NCI-H2196 (cell line): ENCODE results near the gene MED12L.

Experiments used
- DNase-seq: peaks from one replicate; lab custom pipeline; 2025; ENCODE audit not compliant: unreplicated experiment; lab: John Stamatoyannopoulos, UW

MED12L gene

DNA sequence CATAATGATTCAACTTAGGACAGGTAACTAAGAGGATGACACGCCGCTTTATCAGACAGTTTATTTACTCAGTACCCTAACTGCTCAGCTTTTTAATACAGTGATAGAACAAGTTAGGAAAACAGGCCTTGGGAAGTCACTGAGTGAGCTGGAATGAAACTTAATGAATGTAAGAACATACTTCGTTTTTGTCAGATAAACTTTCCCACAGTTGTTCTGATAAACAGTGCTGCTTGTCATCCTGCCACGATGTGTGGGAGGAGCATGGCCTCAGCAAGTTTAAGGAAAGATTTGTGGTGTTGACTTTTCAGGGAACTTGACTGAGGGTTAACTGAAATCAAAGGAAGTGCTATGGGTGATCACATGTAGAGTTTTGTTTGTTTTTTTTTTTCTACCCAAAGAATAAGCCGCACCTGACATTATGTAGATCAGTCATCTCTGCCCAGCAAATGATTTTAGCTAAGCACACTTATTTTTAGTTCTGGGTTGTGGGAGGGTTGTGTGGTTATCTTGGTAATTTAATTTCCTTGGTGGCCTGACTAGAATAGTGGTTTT lies 198.5 kb downstream of the MED12L start:
- DNase-seq, result no peak

DNA sequence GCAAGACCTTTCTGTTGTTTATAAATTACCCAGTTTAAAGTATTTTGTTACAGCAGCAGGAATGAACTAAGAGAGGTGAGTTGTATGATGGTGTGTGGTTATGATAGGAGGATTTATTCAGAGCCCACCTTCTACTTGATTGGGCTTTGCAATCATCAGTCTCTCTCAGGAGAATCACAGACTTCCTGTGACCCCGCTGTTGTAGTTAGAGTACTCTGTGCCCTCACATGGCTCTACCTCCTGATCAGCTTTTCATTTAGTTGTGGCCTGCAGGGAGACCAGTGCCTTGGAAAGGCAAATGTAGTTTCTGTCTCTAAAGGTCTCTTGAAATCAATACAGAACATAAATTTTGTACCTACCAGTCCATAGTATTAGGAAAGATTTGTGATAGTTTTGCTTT lies 200.5 kb downstream of the MED12L start:
- DNase-seq, result no peak

DNA sequence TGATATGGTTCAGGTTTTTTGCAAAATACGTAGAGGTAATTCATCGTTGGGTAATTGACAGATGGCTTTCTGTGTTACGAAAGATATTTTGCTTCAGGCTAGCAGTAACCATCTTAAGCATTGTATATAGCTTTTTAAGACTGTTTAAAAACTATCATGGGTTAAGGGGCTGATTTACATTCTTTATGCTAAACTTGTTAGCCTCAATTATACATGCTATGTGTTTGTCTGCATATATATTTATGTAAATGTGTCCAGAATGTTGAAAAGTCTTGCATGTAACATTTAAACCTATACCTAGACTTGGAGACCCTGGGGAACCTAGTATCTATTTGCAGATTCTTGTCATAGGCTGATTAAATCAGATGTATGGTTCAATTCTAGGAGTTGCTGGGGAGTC lies 204.0 kb downstream of the MED12L start:
- no peak for DNase-seq

DNA sequence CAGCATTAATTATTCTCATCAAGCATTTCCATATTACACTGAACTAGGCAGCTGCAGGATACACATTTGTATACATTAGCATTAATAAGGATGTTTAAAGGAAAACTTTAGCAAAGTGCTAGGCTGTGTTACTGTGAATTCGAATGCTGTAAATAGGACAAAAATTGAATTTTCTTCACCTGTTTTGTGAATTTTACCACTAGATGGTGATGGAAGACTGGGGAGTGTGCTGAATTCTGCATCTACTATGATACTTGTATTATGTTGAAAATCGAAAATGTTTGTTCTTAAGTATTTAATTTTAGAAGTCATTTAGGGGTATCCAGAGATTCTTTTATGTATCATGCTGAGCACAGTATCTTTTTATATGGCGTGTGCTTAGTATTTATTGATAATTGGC lies 205.2 kb downstream of the MED12L start:
- peak; percentile 31 for DNase-seq

DNA sequence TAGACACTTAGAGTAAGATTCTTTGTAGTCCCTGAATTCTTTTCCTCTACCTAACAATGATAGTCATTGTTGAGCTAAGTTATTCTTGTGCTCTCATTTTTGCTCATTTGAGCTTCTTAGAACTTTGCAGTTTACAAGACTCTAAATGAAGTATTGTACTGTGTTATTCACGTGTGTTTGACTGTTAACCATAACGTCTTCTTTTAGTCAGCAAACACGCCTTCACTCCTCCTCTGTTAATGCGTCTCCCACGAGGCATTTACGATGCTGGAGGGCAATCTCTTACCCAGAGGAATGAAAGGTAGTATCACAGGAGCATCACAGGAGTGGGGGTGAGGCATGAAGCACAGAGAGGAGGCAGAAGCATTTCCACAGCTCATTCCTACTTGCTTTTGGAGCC lies 207.7 kb downstream of the MED12L start:
- DNase-seq, result no peak

DNA sequence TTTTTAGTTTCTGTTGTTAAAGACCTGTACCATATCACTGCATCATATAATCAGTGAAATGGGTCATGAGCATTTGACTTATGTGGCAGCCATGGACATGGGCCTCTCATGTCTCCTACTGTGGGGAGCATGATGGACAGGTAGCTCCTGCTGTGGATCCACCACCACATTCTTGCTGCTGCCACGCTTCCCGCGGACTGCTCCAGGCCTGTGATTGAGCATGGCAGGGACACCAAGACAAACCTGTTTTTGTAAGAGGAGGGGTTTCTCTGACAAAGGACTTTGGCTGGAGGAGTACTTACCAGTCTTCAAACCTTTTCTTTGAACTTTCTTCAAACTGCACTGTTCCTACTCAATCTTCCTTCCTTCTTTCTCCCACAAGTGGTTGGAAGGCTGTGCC lies 210.8 kb downstream of the MED12L start:
- DNase-seq, result no peak

DNA sequence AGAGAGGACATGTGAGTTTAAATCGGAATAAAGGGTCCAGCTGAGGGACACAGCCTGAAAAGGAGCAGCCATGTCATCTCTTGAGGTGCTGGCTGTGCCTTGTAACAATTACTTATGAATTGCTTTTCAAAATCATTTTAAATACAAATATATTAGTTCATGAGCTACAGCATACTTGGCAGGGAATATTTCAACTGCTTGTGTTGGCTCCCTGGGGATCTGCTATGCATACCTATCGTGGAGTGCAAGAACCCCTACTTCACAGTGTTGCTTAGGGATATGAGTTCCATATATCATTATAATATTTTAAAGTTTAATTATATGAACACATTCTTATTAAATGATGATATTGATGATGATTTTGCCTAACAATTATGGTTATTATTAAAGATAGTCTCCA lies 212.0 kb downstream of the MED12L start:
- no peak for DNase-seq

DNA sequence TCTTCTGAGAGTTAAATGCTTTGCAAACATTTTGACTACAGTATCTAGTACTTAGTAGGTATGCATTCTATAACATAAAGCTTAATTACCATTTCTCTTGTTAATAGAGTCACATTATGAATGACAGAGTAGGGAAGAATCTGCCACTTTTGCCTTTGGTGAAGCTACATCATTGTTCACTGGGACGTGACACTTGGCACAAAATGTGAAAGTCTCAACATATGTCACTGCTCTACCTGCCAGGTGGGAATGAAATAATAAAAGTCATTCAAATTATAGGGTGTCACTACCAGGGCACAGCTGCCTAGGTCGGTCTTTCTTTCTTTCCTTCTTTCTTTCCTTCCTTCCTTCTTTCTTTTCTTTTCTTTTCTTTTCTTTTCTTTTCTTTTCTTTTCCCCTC lies 213.5 kb downstream of the MED12L start:
- no peak for DNase-seq

DNA sequence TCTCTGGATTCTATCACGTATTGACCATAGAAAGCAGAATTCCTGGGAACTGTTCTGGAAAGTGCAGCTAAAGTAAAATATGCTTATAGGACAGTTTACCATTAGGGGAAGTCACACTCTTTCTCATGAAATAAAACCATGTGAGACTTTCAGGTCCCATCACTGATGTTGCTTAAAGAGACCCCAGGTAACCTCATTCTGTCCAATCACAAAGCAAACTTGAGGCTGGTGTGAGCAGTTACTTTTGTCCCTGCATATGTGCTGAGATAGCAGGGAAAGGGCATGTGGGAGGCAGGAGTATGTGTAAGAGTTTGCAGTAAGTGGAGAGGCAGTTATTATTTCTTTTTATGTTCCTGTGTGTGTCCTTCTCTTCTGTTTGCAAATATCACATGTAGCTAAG lies 215.1 kb downstream of the MED12L start:
- no peak for DNase-seq

DNA sequence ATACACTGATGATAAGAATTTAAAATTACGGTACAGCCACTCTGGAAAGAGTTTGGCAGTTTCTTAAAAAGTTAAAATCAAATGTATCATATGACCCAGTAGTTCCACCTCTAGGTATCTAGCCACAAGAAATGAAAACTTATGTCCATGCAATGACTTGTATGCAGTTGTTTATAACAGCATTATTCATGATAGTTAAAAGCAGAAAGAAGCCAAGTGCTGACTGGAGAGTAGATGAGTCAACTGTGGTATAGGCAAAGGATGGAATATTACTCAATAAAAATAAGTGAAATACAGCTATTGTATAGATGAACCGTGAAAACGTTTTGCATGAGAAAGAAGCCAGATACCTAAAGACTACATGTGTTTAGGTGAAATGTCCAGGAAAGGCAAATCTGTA lies 216.3 kb downstream of the MED12L start:
- DNase-seq, result no peak

DNA sequence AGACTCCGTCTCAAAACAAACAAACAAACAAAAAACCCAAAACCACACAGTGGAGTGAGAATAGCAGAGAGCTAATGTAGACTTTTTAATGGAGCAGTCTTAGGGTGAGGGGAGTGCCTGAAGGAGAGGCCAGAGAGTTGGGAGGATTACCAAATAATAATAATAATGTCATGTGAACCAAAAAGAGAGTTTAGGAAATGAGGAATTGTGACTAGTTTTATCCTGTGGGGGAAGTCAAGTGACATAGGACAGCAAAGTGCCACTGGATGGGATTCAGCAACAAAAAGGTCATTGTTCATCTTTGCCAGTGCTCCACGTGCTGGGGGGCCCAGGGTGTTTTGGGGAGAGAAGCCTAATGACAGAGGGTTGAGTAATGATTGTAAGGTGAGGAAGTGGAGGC lies 218.3 kb downstream of the MED12L start:
- DNase-seq, result no peak

DNA sequence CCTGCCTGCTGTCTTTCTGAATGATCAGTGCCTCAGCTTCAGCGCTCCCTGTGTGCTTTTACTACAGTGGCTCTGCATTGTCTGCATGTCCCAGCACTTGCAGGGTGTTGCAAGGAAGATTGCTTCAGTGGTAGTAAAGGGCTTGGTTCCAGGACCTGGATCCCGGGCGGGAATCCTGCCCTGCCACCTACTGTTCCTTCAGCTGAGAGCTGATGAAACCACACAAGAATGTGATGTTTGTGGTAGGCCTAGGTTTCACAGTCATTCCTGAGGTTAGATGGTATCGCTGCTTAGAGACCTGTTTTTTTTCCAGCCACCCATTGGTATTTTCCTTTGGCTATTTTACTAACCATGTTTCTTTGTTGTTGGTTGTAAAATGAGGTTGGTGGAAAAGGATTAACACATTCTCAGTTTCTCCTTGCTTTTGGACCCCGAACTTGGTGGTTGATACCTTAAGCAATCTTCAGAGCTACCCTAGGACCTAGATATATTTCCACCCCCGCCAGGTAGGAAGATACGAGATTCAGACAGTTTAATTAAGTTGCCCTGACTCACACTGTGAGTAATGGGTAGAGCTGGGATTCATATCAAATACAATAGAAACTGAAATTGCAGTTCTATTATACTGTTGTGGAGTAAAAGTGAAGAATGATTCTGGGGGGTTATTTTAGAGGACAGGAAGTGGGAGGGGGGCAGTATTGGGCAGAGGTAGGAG lies 219.8 kb downstream of the MED12L start:
- peak; percentile 40 for DNase-seq

DNA sequence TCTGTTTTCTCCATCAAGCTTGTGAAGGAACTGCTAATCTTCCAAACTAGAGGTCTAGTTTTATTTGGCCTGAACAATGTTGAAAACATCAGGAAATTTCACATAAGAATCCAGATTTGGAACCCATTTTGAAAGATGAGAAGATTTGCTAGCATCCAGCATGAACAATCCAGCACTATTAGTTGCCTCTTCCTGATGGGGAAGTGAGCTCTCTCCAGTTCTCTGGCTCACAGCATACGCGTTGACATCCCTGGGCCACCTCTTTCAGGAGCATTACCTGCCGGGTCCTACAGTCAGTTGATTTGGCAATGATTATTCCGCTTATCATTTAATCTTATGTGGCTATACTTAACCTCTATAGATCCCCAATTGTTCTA lies 220.3 kb downstream of the MED12L start:
- DNase-seq, result no peak

DNA sequence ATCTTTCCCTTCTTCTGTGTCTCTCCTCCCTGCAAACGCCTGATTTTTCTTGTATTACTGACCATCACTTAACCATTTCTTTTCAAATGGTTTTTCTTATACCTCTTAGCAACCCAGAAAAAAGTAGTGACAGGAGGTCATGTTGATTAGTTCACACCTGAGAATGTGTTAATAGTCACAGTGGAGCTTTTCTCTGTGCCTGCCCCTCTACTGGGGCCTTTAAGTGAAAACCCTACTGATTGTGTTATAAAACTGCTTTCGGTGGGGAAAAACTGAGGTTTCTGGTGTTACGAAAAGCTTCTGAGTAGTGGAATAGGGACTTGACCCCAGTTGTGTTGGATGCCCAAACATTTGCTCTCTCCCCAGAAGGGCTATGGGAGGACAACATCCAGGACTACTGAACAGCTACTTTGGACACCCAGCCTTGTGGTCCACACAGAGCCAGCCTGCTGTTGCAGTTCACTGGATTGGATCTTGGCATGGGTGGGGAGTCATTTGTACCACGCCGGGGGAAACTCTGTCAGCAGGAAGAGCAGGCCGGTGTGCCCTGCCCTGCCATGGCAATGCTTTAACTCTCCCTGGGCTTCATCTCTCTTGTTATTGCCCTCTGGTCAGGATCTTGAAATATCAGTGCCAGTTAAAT lies 220.8 kb downstream of the MED12L start:
- DNase-seq, result no peak

DNA sequence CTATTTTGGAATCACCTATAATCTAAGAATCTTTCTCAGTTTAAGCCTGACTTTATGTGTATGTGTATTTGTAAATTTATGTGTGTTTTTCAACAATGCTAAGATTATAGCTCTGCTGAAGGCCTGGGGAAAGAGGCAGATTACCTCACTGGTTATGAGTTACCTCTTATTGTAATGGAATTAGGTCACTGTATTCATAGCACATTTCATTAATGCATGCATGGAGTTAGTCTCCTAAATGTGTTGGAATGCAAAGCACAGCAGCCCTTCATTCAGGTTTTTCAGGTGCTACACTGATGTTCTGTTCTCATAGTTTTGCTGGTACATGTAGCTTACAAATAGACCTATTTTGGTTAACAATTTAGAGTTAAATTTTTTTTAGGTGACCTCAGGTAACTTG lies 221.7 kb downstream of the MED12L start:
- DNase-seq, result no peak

DNA sequence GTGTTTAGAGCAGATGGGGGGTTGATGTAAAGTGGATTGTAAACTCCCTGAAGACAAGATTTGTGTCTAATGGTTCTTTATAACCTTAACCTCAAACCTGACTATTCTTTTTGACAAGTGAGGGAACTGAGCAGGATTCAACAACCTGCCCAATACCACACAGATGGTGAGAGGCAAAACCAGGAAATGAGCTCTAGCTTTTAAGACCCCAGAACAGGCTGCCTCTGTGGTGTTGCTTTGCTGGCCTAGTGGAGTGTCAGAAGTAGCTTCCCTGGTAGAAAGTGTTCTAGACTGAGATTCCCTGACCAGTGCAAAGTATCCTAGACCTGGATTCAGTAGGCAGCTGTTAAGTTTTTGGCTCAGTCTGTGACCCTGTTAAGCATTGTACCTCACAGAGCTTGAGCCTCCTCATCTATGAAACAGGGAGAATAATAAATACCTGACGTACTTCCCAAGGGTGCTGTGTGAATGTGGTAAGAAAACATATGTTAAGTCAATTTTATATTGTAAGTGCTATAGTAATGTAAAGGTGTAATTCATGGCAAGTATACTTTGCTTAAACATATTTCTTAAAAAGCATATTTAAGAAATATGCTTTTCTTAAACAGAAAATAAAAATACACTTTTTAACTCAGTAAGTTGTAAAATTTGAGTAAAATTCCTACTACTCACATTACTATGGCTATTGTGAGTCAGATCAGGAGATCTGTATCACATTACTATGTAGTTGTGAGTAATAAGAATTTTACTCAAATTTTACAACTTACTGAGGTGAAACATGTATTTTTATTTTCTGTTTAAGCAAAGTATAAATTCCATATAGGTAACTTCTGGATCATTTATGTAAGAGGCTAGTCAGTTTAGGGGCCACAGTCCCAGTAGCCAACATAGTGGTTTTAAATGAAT lies 222.4 kb downstream of the MED12L start:
- no peak for DNase-seq

DNA sequence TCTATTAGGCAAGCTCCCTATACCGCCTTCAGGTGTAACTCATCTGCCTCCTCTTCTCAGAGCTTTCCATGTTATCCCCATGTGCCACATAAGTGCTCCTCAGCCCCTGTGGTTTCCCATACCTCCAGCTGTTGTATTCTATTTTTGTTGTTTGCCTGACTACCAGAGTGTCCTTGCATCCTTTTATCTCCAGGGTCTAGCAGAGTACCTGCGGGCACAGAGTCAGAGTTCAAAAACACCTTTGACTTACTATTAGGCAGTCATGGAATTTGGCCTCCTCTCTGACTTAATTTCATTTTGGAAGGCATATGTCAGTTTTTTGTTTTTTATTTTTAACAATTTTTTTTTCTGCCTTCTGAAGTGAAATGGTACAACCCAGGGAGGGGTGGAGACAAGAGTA lies 224.1 kb downstream of the MED12L start:
- no peak for DNase-seq

DNA sequence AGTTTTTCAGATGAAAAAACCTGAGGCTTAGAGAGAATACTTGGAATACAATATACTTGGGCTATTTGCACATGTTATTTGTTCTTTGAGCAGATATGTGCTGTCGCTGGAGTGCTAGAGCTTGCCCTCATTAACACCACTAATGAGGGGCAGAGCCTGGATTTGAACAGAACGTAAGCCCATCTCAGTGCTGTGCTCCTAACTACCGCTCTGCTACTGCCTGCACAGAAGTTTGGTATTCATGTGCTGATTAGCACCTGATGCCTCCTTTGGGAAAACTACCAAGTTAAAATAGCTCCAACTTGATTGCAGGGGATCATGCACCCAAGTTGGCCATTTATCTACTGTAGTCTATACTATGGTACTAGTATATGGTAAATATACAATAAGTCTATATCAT lies 227.5 kb downstream of the MED12L start:
- DNase-seq, result no peak

DNA sequence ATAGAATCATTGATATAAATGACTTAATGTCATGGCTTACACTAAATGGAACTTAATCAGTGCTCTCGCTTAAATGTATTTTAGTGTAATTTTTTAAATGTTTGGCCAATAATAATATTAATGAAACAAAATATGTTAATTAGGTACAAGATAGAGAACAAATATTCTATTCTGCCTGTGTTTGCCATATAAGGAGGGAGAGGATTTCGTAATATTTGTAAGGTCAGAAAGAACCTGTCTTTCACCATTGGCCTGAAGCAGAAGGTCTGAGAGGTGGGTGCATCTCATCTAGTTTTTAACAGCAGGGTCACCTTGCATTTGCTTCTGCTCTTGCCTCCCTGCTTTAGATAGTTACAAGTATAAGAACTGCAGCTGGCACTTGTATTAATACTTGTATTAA lies 228.7 kb downstream of the MED12L start:
- no peak for DNase-seq

DNA sequence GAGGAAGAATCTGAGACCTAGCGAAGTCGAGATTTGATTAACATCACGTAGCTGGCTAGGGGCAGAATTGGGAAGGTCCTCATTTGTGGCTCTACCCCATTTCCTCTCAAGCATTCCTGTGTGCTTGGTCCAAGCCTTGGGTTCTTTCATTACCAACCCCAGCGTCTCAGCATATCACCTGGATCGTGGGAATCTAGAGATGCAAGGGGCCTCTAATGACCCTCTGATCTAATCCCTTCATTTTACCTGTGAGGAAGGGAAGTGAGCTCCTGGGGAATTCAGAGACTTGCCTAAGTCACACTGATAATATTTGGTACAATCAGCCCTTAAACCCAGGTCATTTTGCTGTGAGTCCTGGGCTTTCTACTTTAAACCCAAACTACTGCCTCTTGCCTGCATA lies 229.1 kb downstream of the MED12L start:
- no peak for DNase-seq

DNA sequence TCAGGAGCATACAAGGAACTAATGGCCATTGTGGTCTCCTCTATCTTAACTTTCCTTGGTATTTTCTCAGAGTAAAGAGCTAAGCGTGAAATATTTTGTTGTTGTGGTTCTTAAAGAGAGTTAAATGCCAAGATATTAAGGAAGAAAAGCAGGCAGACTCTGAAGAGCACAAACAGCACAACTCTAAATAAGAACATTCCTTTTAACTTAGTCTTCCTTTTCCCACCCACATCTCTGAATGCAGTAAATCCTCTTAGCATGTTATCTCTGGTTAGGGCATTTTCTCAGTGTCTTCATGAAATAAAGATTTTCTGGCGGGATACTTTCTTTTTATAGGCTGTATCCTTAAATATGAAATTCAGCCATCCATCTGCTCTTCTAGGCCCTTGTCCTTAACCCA lies 229.7 kb downstream of the MED12L start:
- no peak for DNase-seq

DNA sequence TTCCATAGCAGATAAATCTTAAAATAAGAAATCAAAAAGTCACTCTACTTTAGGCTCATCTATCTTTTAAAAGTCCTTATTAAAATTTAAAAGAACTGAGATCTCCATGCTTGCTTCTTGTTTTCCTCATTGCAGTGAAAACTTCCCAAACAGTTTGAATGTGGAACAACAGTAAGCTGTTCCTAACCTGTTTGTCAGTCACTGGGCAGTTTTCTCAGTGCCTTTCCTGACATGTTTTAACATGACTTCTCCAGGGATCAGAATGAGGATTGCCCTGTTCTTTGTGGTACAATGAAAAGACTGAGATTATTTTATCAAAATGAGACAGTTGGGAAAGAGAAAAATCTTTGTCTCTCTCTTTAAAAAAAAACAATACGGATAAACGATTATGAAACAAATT lies 230.4 kb downstream of the MED12L start:
- DNase-seq, result no peak
